OCI-LY7 (cell line): ENCODE results near the gene ZNF831. TPM values are rescaled to one million over a fixed set of nuclear protein-coding genes. Genes with fewer than 3 reads are reported as not detected.

Source experiments
- BruUV-seq: library from RNA; stranded (reverse); fragments of 400-500 nt; replicated peaks from 2 replicates; lab custom pipeline; 2021; lab: Mats Ljungman, UMichigan
- CTCF ChIA-PET: fragments of 300-600 bp; sonication (Branson Sonifier 250); formaldehyde crosslinking; loops from one replicate; lab custom pipeline; 2022; ENCODE audit warnings: antibody characterized with exemption; ENCODE audit not compliant: unreplicated experiment; lab: Charles Lee
- POLR2A ChIA-PET: fragments of 300-600 bp; sonication (Branson Sonifier 250); formaldehyde crosslinking; loops from one replicate; lab custom pipeline; 2022; ENCODE audit warnings: antibody characterized with exemption; lab: Charles Lee
- DNase-seq: peaks from one replicate; pipeline ENCODE4 v3.0.0-alpha.2; 2015; ENCODE audit warnings: low spot score
- H2AFZ ChIP-seq: fragments of 200-600 bp; sonication (generic), shearing (Covaris generic); 2 replicates; pipeline ENCODE4 v1.6.1; 2014; ENCODE audit warnings: mild to moderate bottlenecking, antibody characterized with exemption, low read length, moderate library complexity
- H3K27ac ChIP-seq: fragments of 200-600 bp; sonication (generic); 2 replicates; pipeline ENCODE4 v1.5.1; 2014; ENCODE audit warnings: mixed run types, low read depth, mild to moderate bottlenecking, moderate library complexity, low read length, inconsistent platforms; ENCODE audit not compliant: poor library complexity, severe bottlenecking
- H3K36me3 ChIP-seq: fragments of 200-600 bp; sonication (generic); 2 replicates; pipeline ENCODE4 v1.6.1; 2014; ENCODE audit warnings: mild to moderate bottlenecking, antibody characterized with exemption, low read length, moderate library complexity, mixed read lengths; ENCODE audit not compliant: insufficient read depth
- H3K4me1 ChIP-seq: fragments of 200-600 bp; sonication (generic); 2 replicates; pipeline ENCODE4 v1.5.1; 2014; ENCODE audit warnings: mild to moderate bottlenecking, low read length; ENCODE audit not compliant: insufficient read depth, poor library complexity, severe bottlenecking
- H3K4me2 ChIP-seq: fragments of 200-600 bp; sonication (generic); 2 replicates; pipeline ENCODE4 v1.6.1; 2014; ENCODE audit warnings: mild to moderate bottlenecking, low read length
- H3K4me3 ChIP-seq: fragments of 200-600 bp; sonication (generic); 2 replicates; pipeline ENCODE4 v1.5.1; 2014; ENCODE audit warnings: mild to moderate bottlenecking, low read depth, low read length; ENCODE audit not compliant: poor library complexity, severe bottlenecking
- H3K79me2 ChIP-seq: fragments of 200-600 bp; sonication (generic); 2 replicates; pipeline ENCODE4 v1.6.1; 2016; ENCODE audit warnings: low read depth, mild to moderate bottlenecking, low read length, moderate library complexity, mixed read lengths; ENCODE audit not compliant: insufficient read depth
- H3K9me2 ChIP-seq: fragments of 200-600 bp; sonication (generic); 2 replicates; pipeline ENCODE4 v1.6.1; 2016; ENCODE audit warnings: mild to moderate bottlenecking, low read length, mixed read lengths; ENCODE audit not compliant: insufficient read depth
- H3K9me3 ChIP-seq: fragments of 200-600 bp; sonication (generic); 2 replicates; pipeline ENCODE4 v1.6.1; 2014; ENCODE audit warnings: mild to moderate bottlenecking, mixed run types, low read length, mixed read lengths
- H4K20me1 ChIP-seq: fragments of 200-600 bp; sonication (generic); 2 replicates; pipeline ENCODE4 v1.6.1; 2014; ENCODE audit warnings: mild to moderate bottlenecking, antibody characterized with exemption, low read length, moderate library complexity, mixed read lengths; ENCODE audit not compliant: insufficient read depth
- CTCF ChIP-seq: fragments of 200-600 bp; sonication (generic); conservative IDR thresholded peaks from 2 replicates; pipeline ENCODE4 v1.5.1; 2014; ENCODE audit warnings: mild to moderate bottlenecking, antibody characterized with exemption, low read length, moderate library complexity, mixed read lengths
- EZH2phosphoT487 ChIP-seq: fragments of 200-600 bp; sonication (generic); IDR thresholded peaks from 2 replicates; pipeline ENCODE4 v1.6.1; 2018; ENCODE audit warnings: low read depth, borderline replicate concordance, mild to moderate bottlenecking, mixed run types, antibody characterized with exemption, low read length, moderate library complexity, mixed read lengths
- intact Hi-C: fragments of 100-400 bp; cut with micrococcal nuclease; formaldehyde crosslinking; loops from one replicate; pipeline ENCODE4 v1.10.0; 2022; ENCODE audit not compliant: unreplicated experiment
- total RNA-seq, 2 experiments: library from RNA; depleted of rRNA in 1 of 2; stranded (reverse); fragments of >200 nt in 1 of 2; shearing (Covaris generic) in 1 of 2; gene quantifications; 2 replicates each; pipeline ENCODE4 v1.2.3, GENCODE V29; 2014 to 2022

The ZNF831 gene
- total RNA-seq, 2 experiments from 2014 or later, result 5.9 to 6.3 TPM

DNA sequence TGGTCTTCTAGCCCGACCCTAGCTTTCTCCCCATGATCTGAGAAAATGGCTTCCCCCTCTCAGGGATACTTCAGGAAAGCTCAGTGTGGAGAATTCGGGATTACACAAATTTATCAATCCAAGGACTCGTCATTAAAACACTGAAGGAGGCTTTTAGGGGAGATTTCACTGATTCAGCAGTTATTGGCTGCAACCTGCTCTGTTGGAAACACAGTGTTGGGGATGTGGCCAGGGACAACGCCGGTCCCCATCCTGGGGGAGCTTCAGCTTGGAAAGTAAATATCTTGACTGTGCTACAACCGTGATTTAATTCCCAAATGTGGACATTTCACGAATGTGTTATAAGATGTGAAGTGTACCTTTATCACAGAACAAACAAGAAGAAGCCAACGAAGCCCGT, 44.8 kb upstream of the ZNF831 start:
- ChIA-PET POLR2A (interaction anchor here (0.7 to 1.6 kb wide), 2 partner anchors 11 to 21 kb away, joined by 4 read pairs; no protein-coding TSS in a partner anchor), CTCF (no interaction called here)
- peaks cover 50% of the 10 kb centered on the region for H3K4me1 ChIP-seq
- TF ChIP-seq CTCF (no peak), EZH2phosphoT487 (no peak)
- H3K4me3 ChIP-seq, result no peak overlapping the region
- no peak overlapping the region for H3K27ac ChIP-seq
- no peaks in the 10 kb centered on the region for H3K36me3 ChIP-seq
- peaks cover 9% of the 10 kb centered on the region; the same call in 1 of the 2 replicates for H3K9me3 ChIP-seq
- H3K79me2 ChIP-seq, result no peaks in the 10 kb centered on the region
- intact Hi-C loops, result no loop called here
- no peaks in the 10 kb centered on the region for H4K20me1 ChIP-seq
- no peak overlapping the region for H2AFZ ChIP-seq
- no peaks in the 10 kb centered on the region for H3K9me2 ChIP-seq
- BruUV-seq, result no TSS peak
- no peak overlapping the region for H3K4me2 ChIP-seq
- DNase-seq, result no peak

- peak overlapping the region; percentile 38 for H3K4me2 ChIP-seq
- H3K36me3 ChIP-seq, result no peaks in the 10 kb centered on the region
- peaks cover 66% of the 10 kb centered on the region for H3K4me1 ChIP-seq
- H3K9me3 ChIP-seq, result peaks cover 9% of the 10 kb centered on the region; the same call in 1 of the 2 replicates
- no peaks in the 10 kb centered on the region for H3K9me2 ChIP-seq
- H2AFZ ChIP-seq, result peak overlapping the region; percentile 5; the same call in 1 of the 2 replicates
- ChIA-PET CTCF (no interaction called here), POLR2A (interaction anchor here (6.1 kb wide), 1 partner anchor 46 kb away, joined by 49 read pairs; the partner anchor contains the start of gene ZNF831)
- no peaks in the 10 kb centered on the region for H4K20me1 ChIP-seq
- H3K4me3 ChIP-seq, result no peak overlapping the region
- TF ChIP-seq EZH2phosphoT487, result no peak
- TF ChIP-seq CTCF, result no peak
- no peak overlapping the region for H3K27ac ChIP-seq
- DNase-seq, result peak; percentile 55
- BruUV-seq, result no TSS peak
- intact Hi-C loops, result no loop called here
- H3K79me2 ChIP-seq, result no peaks in the 10 kb centered on the region
Measured at GRCh38 chr20:59120491-59120890, 43.1 kb upstream of the ZNF831 start.

GRCh38 chr20:59120919-59121318, 42.7 kb upstream of the ZNF831 start:
- Histone ChIP-seq H3K9me3 (peaks cover 9% of the 10 kb centered on the region; the same call in 1 of the 2 replicates), H3K4me1 (peaks cover 70% of the 10 kb centered on the region), H4K20me1 (no peaks in the 10 kb centered on the region), H3K79me2 (no peaks in the 10 kb centered on the region), H3K36me3 (no peaks in the 10 kb centered on the region), H3K9me2 (no peaks in the 10 kb centered on the region), H2AFZ (peak overlapping the region; percentile 5; the same call in 1 of the 2 replicates), H3K4me2 (peak overlapping the region; percentile 38), H3K4me3 (no peak overlapping the region), H3K27ac (peak overlapping the region; percentile 8)
- ChIA-PET POLR2A (interaction anchor here (2.3 to 6.1 kb wide), 2 partner anchors 11 to 45 kb away, joined by 14 to 49 read pairs; partner anchors contain the start of gene ZNF831), CTCF (no interaction called here)
- no TSS peak for BruUV-seq
- TF ChIP-seq EZH2phosphoT487 (no peak), CTCF (no peak)
- intact Hi-C loops, result no loop called here
- DNase-seq, result peak; percentile 48
